ENCODE measurements around the gene SLC39A11. TPM values are rescaled to one million over a fixed set of nuclear protein-coding genes. Genes with fewer than 3 reads are reported as not detected.

Gene SLC39A11
- total and polyA plus RNA-seq, 2 of the 13 experiments (the other 11 are each of a cell fraction or from before 2014, with no cell fraction given): 17.2 to 31.5 TPM

DNA sequence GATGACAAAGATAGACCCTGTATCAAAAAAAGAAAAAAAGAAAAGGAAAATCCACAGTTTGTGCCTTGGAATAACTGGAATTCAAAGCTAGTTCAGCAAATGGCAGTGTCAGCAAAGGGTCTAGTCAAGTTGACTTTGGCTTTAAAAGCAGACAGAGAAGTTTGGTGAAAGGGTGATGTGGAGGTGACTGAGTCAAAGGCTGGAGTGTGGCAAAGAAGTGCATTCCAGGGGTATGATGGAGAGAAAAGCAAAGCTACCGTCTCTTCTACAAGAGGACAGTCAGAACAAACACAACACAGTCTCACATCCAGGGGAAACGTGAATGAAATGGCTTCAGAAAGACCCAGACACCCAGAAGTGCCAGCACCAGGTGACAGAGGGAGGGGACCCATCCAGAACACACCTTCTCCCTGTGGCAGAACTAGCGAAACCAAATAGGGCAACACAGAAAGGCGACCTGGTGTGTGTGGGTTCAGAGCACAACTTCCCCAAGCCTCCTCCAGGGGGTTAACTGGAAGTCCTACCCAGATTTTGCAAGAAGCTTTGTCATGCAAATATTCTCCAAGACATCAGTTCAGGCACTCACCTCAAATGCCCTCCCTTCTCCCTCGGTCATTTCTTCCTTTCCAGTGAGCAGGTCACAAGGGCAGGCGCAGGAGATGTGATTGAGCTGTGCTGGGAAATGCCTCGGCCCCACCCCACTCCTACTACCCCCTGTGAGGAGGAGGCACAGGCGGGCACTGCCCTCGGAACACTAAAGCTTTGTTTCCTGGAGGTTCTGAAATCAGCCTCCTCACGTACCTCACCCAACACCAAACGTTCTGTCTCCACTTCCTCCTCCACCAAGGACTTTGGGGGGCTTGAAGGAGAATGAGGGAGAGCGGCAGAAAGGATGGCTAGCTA, 489.7 kb downstream of the SLC39A11 start (continued):
- TF ChIP-seq REST (IDR thresholded peaks at IDR 0.05; ENCODE audit: borderline replicate concordance in 1 of 2, low read depth in 1 of 2, low read length in 2 of 2) (no peak), ZNF7 (CRISPR knock-in tag; IDR thresholded peaks at IDR 0.05) (no peak), KLF11 (CRISPR knock-in tag; IDR thresholded peaks at IDR 0.05) (0 out of 2 replicates have a peak, but pooled peaks have one; percentile 26), YEATS2 (CRISPR knock-in tag; IDR thresholded peaks at IDR 0.05; ENCODE audit: borderline replicate concordance) (no peak), TFE3 (CRISPR knock-in tag; IDR thresholded peaks at IDR 0.05) (peak; percentile 30; the same call in 1 of the 2 replicates), GZF1 (CRISPR knock-in tag; IDR thresholded peaks at IDR 0.05) (no peak), ZNF547 (CRISPR knock-in tag; IDR thresholded peaks at IDR 0.05) (0 out of 2 replicates have a peak, but pooled peaks have one; percentile 46), HNRNPL (IDR thresholded peaks at IDR 0.05; ENCODE audit: low read depth, low read length) (peak; percentile 73; the same call in 1 of the 2 replicates), ZNF691 (CRISPR knock-in tag; IDR thresholded peaks at IDR 0.05; ENCODE audit: borderline replicate concordance, low read depth) (no peak), PRDM15 (CRISPR knock-in tag; IDR thresholded peaks at IDR 0.05) (peak; percentile 83)
- TF ChIP-seq, protein P1, sequence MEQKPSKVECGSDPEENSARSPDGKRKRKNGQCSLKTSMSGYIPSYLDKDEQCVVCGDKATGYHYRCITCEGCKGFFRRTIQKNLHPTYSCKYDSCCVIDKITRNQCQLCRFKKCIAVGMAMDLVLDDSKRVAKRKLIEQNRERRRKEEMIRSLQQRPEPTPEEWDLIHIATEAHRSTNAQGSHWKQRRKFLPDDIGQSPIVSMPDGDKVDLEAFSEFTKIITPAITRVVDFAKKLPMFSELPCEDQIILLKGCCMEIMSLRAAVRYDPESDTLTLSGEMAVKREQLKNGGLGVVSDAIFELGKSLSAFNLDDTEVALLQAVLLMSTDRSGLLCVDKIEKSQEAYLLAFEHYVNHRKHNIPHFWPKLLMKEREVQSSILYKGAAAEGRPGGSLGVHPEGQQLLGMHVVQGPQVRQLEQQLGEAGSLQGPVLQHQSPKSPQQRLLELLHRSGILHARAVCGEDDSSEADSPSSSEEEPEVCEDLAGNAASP (CRISPR knock-in tag; IDR thresholded peaks at IDR 0.05; ENCODE audit: borderline replicate concordance): peak; percentile 86
- TF ChIP-seq, protein P2, sequence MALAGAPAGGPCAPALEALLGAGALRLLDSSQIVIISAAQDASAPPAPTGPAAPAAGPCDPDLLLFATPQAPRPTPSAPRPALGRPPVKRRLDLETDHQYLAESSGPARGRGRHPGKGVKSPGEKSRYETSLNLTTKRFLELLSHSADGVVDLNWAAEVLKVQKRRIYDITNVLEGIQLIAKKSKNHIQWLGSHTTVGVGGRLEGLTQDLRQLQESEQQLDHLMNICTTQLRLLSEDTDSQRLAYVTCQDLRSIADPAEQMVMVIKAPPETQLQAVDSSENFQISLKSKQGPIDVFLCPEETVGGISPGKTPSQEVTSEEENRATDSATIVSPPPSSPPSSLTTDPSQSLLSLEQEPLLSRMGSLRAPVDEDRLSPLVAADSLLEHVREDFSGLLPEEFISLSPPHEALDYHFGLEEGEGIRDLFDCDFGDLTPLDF (CRISPR knock-in tag; IDR thresholded peaks at IDR 0.05): no peak

All from HepG2 (cell line).